NCI-H2196 (cell line): ENCODE data around the gene ARHGAP26.

ENCODE experiments used
- DNase-seq: peaks from one replicate; lab custom pipeline; 2025; ENCODE audit not compliant: unreplicated experiment; lab: John Stamatoyannopoulos, UW

The ARHGAP26 gene

GRCh38 chr5:142828797-142829535, 58.8 kb downstream of the ARHGAP26 start:
- DNase-seq: no peak

GRCh38 chr5:142829801-142830220, 59.6 kb downstream of the ARHGAP26 start:
- no peak for DNase-seq

- DNase-seq: peak; percentile 16
These were observed 60.2 kb downstream of the ARHGAP26 start for GRCh38 chr5:142830241-142831008.

GRCh38 chr5:142831009-142831383, 60.8 kb downstream of the ARHGAP26 start:
- no peak for DNase-seq

GRCh38 chr5:142832263-142832662, 62.1 kb downstream of the ARHGAP26 start:
- no peak for DNase-seq

GRCh38 chr5:142833517-142834449, 63.6 kb downstream of the ARHGAP26 start:
- DNase-seq: no peak

- DNase-seq: no peak
These were observed 64.3 kb downstream of the ARHGAP26 start for GRCh38 chr5:142834504-142834903.

- no peak for DNase-seq
These were observed 65.4 kb downstream of the ARHGAP26 start for GRCh38 chr5:142835540-142835939.

GRCh38 chr5:142836048-142836447, 65.9 kb downstream of the ARHGAP26 start:
- DNase-seq: no peak

- DNase-seq: no peak
These were observed 67.0 kb downstream of the ARHGAP26 start for GRCh38 chr5:142837081-142837725.

GRCh38 chr5:142838845-142839244, 68.7 kb downstream of the ARHGAP26 start:
- no peak for DNase-seq

- DNase-seq: no peak
These were observed 69.7 kb downstream of the ARHGAP26 start for GRCh38 chr5:142839711-142840346.

GRCh38 chr5:142840575-142840974, 70.4 kb downstream of the ARHGAP26 start:
- no peak for DNase-seq

GRCh38 chr5:142841511-142842265, 71.5 kb downstream of the ARHGAP26 start:
- DNase-seq: no peak

- DNase-seq: no peak
These were observed 73.1 kb downstream of the ARHGAP26 start for GRCh38 chr5:142842994-142843905.

GRCh38 chr5:142844866-142845265, 74.7 kb downstream of the ARHGAP26 start:
- DNase-seq: no peak

GRCh38 chr5:142845402-142845921, 75.3 kb downstream of the ARHGAP26 start:
- no peak for DNase-seq

GRCh38 chr5:142845954-142846398, 75.8 kb downstream of the ARHGAP26 start:
- no peak for DNase-seq
